NCI-H2227 (cell line): ENCODE results near the gene S1PR4.

ENCODE experiments used
- DNase-seq: peaks from one replicate; lab custom pipeline; 2025; ENCODE audit not compliant: unreplicated experiment; lab: John Stamatoyannopoulos, UW

Gene S1PR4

DNA sequence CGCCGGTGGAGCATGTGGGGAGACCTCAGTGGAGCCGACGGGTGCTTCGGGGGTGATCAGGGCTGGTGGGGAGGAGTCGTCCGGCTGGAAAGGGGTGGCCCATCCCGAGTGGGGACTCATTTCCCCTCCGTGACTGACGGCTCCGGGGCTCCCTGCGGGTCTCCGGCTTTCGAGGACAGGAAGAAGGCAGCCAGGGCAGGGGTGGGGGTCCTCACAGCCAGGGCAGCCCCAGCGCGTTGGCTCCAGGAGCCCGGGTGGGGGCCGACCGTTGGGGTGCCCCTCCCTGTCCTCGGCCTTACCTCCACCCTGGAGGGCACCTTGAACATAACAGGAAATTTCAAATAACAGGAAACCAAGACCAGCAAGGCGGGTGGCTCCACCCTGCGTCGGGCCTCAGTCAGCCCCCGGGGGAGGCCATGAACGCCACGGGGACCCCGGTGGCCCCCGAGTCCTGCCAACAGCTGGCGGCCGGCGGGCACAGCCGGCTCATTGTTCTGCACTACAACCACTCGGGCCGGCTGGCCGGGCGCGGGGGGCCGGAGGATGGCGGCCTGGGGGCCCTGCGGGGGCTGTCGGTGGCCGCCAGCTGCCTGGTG lies at the start of gene S1PR4:
TSS of gene S1PR4 (plus strand) at position 393 of the 596 bp plus-strand sequence. CDS start at position 417, 24 bp downstream.
- DNase-seq, result no peak

- DNase-seq, result no peak
These were observed 49.5 kb upstream of the S1PR4 start for GRCh38 chr19:3129112-3129511.

- DNase-seq, result no peak
These were observed 47.4 kb upstream of the S1PR4 start for GRCh38 chr19:3131168-3131567.

GRCh38 chr19:3132971-3133792 lies 45.4 kb upstream of the S1PR4 start:
- no peak for DNase-seq

DNA sequence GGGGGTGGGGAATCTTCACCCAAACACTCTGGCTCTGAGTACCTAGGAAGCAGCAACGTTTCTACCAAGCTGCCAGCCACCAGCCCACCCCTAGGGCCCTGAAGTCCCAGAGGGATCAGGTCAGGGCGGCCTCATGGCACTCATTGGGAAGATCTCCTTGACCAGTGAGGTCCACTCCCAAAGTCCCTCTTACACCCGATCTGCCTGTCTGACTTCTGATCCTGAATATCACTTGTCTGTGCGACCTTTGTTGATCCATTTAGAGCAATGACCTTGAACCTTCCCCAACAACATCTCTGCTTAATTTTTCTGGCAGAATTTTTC lies 44.8 kb upstream of the S1PR4 start:
- DNase-seq, result no peak

- DNase-seq, result no peak
These were observed 42.4 kb upstream of the S1PR4 start, which contains the start of gene GNA15 for GRCh38 chr19:3135961-3136683. Gene GNA15 (plus strand): TSS chr19:3136033. CDS start chr19:3136451, 418 bp downstream.

DNA sequence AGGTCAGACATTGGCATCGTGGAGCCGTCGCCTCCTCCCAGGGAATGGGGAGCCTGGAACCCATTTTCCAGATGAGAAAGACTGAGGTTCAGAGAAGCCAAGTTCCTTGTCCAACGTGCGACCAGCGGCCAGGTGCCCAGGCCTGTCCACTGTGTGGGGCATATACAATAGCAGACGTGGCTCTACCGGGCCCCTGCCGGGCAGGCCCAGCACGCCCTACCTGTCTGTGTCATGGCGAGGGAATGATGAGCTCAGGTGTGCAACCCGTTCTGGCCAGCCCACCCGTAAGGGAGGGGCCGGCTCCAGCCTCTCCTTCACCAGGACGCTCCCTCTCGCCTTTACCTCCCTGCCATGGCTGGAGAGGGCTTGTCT lies 41.9 kb upstream of the S1PR4 start:
- no peak for DNase-seq

DNA sequence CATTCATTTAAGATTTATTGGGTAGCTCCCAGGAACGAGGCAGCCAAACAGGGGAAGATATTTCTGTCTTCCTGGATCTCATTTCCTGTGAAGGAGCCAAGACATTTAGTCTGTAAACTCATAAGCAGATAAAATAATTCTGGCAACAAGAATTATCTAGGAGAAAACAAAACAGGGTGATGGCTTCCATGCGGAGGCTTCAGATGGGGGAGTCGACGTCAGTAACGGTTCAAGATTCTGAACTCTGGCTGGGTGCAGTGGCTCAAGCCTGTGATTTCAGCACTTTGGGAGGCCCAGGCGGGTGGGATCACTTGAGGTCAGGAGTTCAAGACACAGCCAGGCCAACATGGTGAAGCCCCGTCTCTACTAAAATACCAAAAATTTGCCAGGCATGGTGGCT lies 41.5 kb upstream of the S1PR4 start:
- no peak for DNase-seq

GRCh38 chr19:3138268-3138667 lies 40.3 kb upstream of the S1PR4 start:
- DNase-seq, result no peak

GRCh38 chr19:3140667-3141038 lies 37.9 kb upstream of the S1PR4 start:
- no peak for DNase-seq

DNA sequence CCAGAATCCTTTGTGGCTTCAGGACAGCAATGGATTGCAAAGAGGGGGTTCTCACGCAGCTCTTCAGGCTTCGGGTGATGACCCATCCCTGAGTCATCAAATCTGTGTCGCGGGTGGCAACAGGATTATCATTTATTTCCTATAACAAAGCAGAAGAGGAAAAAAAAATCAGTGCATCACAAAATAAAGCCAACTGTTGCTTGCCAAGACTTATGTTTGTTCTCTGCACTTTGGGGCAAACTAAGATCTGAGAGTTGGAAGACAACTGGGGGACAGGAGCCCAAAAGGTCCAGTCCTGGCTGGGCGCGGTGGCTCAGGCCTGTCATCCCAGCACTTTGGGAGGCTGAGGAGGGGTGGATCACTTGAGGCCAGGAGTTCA lies 36.3 kb upstream of the S1PR4 start:
- DNase-seq, result no peak

DNA sequence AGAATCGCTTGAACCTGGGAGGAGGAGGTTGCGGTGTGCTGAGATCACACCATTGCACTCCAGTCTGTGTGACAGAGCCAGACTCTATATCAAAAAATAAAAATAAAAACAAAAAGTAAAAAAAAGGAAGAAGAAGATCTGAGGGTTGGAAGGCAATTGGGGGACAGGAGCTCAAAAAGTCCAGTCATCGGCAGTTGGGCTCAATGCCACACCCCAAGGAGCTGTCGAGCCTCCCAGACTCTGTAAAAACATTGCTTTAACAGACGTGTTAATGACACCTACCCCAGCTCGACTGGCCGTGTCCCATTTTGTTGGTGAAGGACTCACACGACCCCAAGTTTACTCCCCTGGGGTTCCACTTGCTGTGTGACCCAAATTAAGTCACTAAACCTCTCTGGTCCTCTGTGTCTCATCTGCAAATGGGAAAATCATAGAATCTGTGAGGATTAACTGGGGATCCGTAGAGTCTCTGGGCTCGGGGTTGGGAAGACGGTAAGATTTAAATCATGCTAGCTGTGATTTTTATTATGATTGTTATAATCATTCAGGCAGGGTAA lies 35.7 kb upstream of the S1PR4 start:
- no peak for DNase-seq

- DNase-seq, result no peak
These were observed 32.5 kb upstream of the S1PR4 start for GRCh38 chr19:3145909-3146676.

DNA sequence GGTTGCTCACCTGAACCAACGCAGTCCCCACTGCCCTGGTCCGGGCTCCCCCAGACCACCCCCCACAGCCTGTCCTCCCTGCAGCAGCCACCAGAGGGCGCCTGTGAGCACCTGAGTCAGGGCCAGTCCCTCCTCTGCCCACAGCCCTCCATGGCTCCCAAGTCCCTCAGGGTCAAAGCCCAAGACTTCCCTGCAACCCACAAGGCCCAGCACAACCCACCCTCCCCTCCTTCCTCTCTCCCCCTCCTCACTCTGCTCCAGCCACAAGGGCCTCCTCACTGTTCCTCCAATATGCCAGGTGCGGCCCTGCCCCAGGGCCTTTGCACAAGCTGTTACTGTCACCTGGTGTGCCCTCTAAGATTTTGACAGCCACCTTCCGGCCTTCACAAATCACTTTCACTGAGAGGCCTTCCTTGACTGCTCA lies 31.9 kb upstream of the S1PR4 start:
- DNase-seq, result no peak

GRCh38 chr19:3148503-3148902 lies 30.1 kb upstream of the S1PR4 start:
- no peak for DNase-seq

DNA sequence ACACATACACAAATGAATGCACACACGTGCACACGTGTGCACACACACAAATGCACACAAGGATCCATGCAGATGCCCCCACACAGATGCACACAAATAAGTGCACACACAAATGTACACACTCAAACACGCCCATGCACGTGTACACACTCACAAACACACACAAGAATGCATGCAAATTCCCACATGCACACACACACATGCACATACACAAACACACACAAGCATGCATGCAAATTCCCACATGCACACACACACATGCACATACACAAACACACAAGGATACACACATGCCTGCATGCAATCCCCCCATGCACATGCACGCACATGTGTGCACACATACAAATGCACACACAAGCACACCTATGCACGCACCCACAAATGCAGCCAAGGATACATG lies 29.5 kb upstream of the S1PR4 start:
- no peak for DNase-seq

DNA sequence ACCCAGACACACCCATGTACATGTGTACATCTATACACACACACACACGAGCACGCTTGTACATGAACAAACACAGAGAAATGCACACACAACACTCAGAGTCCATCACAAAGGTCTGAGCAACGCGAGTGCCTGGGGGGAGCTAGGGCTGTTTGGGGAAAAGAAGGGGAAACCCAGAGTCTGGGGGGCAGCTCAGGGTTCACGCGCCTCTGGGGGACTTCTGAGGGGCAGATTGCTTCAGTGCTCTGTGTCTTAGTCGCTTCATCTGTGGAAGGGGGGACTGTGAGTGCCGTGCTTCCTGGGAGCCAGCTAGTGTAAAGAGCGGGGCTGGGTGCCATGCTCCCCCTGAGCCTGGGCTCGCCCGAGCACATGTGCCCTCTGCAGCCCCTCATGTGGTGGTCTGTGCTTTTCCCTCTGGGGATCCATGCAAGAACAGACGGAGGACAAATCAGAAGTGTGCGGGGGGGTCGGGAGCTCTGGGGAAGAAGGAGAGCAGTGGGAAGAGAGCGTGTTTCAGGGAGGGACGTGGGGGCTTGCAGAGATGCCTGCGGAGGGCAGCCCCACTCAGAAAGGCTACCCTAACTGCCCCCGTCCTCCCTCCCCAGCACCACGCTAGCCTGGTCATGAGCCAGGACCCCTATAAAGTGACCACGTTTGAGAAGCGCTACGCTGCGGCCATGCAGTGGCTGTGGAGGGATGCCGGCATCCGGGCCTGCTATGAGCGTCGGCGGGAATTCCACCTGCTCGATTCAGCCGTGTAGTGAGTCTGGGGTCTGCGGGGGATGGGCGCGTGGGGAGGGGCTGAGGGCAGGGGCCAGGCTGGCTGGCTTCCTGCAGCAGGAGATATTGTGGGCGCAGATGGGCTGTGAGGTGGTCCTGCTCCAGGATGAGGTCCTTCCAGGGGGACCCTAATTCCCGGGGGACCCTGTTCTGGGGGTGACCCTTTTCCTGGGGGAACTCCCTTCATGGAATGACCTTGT lies 28.8 kb upstream of the S1PR4 start:
- DNase-seq, result no peak

DNA sequence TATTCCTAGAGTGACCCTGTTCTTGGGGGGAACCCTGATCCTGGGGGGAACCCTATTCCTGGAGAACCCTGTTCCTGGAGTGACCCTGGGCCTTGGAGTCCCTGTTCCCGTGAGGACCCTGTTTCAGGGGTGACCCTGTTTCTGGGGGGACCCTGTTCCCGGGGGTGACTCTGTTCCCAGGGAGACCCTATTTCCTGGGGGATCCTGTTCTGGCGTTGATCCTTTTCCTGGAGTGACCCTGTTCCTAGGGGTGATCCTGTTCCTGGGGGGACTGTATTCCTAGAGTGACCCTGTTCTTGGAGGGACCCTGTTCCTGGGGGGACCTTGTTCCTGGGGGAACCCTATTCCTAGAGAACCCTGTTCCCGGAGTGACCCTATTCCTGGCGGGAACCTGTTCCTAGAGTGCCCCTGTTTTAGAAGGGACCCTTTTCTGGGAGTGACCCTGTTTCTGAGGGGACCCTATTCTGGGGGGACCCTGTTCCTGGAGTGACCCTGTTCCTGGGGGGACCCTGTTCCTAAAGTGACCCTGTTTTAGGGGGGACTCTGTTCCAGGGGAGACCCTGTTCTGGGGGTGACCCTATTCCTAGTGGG lies 27.7 kb upstream of the S1PR4 start:
- no peak for DNase-seq

GRCh38 chr19:3151563-3152418 lies 26.8 kb upstream of the S1PR4 start:
- no peak for DNase-seq
